Stimulated activated CD8-positive, alpha-beta memory T cell treated with anti-CD3 and anti-CD28 coated beads, Interleukin-12 subunit alpha, Interleukin-12 subunit beta, amount 100 ng/mL, for 24 hours (primary cell): ENCODE measurements around the gene KRT7.
"Not testable (repeated sequence)": the region's sequence is repeated elsewhere in the genome, so short reads cannot be mapped to it uniquely, and the experiment has no call there.

Experiments
- DNase-seq: peaks from one replicate; pipeline ENCODE4 v3.0.0-alpha.2; 2020; ENCODE audit errors: extremely low read depth

KRT7 gene

GRCh38 chr12:52255926-52256583, 23.0 kb downstream of the KRT7 start:
- DNase-seq = no peak

DNA sequence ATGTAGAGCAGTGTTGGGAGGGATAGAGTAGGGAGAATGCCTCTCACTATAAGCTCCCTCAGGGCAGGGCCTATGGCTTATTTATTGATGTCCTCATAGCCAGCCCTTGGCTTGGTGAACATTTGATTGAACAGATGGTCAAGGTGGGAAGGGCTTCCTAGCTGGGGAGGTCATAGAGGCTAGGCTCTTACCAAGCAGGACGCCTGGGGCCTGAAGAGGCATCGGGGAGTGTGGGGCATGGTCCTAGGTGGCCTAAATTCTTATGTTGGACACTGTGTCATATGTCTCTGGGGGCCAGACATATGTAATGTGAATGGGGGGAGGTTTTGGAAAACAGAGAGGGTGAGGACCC, 23.5 kb downstream of the KRT7 start:
- DNase-seq = no peak

DNA sequence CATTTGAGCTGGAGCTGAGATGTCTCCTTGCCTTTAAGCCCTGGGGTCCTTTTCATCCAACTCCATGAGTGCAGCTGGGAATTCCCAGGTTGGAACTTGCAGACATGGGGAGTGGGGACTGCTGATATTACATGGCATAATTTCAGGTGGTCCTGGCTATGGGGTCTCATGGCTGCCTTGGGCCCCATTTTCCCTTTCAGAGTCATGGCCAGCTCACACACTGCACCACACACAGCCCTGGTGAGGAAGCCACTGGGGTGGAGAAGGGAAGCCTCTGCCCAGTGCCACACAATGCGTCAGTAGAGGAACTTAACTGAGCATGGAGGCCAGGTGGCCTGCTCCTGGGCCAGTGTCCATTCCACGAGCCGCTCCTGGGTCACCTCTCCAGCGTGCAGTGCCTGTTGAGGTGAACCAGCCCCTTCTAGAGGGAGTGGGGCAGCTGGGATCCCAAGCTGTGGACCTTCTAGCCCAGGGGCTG, 24.1 kb downstream of the KRT7 start:
- DNase-seq = no peak

GRCh38 chr12:52257922-52258321, 24.9 kb downstream of the KRT7 start:
- DNase-seq = not testable (repeated sequence)

DNA sequence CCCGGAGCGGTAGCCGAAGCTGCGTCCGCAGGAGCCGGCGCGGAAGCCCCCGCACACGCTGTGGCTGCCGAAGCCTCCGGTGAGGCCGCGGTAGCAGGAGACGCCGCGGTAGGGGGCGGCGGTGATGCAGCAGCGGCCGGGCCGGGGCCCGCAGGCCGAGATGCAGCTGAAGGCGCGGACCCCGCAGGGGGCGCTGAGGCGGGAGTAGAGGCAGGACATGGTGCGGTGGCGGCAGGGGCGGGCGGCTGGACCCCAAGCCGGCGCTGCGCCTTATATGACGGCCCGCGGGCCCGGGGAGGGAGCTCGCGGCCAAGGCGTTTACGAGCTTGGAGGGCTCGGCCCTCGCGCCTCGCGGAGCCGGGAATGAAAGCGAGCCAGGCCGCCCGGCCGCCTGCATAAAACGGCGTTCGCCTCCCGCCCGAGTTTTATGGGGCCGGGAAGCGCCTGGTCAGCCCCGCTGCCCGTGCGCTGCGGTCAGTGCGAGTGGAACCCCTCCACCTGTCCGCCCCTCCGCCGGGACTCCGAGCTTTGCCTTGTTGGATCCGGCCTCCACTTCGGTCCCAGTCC, 25.4 kb downstream of the KRT7 start:
- no peak for DNase-seq

DNA sequence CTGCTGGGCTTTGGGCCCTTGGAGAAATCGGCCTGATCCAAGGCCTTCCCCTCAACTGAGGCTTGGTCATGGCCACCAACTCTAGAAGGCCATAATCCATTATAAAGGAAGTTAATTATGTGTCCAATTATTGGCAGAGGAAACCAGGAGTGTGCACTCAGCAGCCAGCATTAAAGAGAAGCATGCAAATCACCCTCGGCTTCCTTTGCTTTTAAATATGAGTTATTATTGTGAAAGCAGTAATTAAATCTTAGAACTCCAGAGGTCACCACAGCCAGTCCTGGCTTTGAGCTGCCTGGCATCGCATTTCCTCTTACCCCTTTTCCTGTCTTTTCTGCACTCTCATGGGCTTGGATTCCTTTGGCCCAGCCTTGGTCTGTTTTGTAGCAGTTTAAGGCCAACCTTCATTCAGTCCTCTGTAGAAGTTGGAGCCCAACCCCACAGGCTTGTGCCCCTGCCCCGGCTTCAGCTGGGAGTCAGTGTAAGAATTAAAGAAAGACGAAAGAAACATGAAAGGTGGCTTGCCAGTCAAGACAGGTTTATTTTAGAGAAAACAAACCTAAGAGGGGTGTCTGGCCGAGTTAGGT, 26.7 kb downstream of the KRT7 start:
- no peak for DNase-seq

GRCh38 chr12:52260361-52261207, 27.5 kb downstream of the KRT7 start:
- no peak for DNase-seq

GRCh38 chr12:52261208-52261484, 28.1 kb downstream of the KRT7 start:
- DNase-seq = no peak

GRCh38 chr12:52262286-52262685, 29.2 kb downstream of the KRT7 start:
- DNase-seq = no peak

- no peak for DNase-seq
These were observed 30.9 kb downstream of the KRT7 start for GRCh38 chr12:52263761-52264434.

DNA sequence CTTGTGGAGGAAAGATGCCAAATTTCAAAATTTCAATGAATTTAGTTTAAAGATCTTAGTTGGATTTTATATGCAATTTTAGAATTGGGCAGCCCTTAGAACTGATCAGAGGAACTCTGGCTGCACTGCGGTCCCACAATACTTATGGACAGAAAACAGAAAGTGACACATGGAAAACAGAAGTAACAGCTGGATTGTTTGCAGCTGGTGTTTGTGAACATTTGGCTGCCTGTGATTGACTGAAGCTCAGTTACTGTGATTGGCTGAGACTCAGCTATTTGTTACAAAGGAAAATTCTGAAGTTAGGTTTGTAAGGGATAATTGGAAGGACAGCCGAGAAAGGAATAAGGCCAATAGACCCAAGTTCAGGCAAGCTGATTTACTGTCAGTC, 31.4 kb downstream of the KRT7 start:
- DNase-seq = no peak

DNA sequence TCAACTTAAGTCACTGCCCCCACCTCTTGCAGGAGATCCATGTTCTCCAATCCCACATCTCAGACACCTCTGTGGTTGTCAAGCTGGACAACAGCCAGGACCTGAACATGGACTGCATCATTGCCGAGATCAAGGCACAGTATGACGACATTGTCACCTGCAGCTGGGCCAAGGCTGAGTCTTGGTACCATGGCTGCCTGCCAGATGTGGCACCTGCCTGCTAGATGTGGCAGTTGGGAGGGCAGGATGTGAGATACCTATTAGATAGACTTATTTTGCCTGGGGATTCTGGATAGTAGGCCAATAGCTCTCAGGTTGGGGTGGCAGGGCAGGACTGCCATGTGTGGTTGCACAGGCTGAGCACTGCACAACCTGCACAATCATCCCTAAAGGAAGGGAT, 33.5 kb downstream of the KRT7 start:
- no peak for DNase-seq

- no peak for DNase-seq
These were observed 34.2 kb downstream of the KRT7 start for GRCh38 chr12:52267266-52267665.

DNA sequence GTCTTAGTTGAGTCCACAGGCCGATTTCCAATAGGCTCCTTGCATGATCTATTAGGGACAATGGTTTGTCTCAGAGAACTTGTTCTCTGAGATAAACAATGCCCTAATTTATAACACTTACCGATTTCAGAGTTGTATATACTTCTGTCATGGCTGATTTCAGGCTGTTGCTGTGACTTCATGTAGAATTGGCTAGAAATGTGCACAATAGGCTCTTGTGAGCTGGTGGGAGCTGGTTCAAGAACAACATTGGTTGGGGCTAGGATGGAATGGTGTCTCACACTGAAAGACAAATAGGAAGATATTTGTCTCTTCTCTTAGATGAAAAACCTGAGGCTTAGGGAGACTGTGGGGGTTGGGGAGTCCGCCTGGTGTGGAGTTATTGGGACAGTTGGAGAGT, 34.7 kb downstream of the KRT7 start:
- DNase-seq = no peak

GRCh38 chr12:52268212-52268611, 35.2 kb downstream of the KRT7 start:
- no peak for DNase-seq

- DNase-seq = no peak
These were observed 37.6 kb downstream of the KRT7 start for GRCh38 chr12:52270541-52271070.

DNA sequence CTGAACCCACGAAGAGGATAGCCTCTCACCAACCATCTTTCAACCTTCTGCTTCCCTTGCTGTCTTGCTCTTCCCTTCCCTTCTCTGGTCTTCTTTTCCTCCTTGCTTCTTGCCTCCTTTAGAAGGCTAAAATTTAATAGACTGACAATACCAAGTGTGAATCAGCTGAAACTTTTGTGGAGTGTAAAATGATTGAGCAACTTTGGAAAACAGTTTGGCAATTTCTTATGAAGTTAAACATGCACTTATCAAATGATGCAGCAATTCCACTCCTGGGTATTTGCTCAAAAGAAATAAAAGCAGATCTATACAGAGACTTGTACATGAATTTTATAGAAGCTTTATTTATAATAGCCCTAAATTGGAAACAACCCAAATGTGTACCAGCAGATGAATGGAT, 38.1 kb downstream of the KRT7 start:
- DNase-seq = no peak

DNA sequence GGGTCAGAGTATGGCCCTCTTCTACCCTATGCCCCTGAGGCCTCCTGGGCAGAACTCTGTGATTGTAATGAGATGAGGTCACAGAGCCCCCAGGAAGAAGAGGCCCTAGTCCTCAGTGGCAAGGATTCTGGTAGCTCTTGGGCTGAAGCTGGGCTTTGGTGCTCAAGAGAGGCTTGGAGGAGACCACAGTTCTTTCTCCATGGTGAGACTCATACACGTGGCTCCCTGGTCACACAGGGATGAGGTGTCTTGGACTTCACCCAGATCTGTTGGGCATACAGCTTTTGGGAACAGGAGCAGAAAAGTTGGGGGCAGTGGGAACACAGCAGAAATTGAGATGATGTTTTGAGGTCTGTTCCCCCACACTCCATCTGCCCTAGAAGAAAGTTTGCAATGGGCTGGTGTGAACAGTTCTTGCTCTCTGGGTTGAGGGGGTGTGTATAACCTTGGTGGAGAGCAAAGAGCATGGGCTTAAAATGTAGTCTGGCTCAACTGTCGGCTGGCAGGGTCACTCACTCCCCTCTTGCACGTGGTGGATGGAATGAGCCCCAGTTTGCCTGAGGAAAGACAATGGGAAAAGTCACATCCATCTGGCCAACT, 41.6 kb downstream of the KRT7 start, which contains the start of gene KRT86:
TSS of gene KRT86 (plus strand) at position 125 of the 600 bp plus-strand sequence. CDS start 27,272 bp downstream, outside the sequence.
- DNase-seq = no peak

- DNase-seq = no peak
These were observed 42.6 kb downstream of the KRT7 start for GRCh38 chr12:52275686-52276085.

- DNase-seq = no peak
These were observed 44.6 kb downstream of the KRT7 start for GRCh38 chr12:52277486-52278245.
